GM19023 (cell line): ENCODE results near the gene FHIT.
A peak's percentile ranks its signal among the peaks of the same experiment; 100 is the strongest.
"Not testable (repeated sequence)": the region's sequence is repeated elsewhere in the genome, so short reads cannot be mapped to it uniquely, and the experiment has no call there.

Experiments used
- ATAC-seq: cut with Tn5 transposase; IDR thresholded peaks from one replicate; pipeline ENCODE4 v1.9.1; 2021; ENCODE audit warnings: mild to moderate bottlenecking, moderate library complexity; ENCODE audit not compliant: unreplicated experiment

The FHIT gene

GRCh38 chr3:61227799-61228198, 23.5 kb downstream of the FHIT start:
- ATAC-seq, result no peak

DNA sequence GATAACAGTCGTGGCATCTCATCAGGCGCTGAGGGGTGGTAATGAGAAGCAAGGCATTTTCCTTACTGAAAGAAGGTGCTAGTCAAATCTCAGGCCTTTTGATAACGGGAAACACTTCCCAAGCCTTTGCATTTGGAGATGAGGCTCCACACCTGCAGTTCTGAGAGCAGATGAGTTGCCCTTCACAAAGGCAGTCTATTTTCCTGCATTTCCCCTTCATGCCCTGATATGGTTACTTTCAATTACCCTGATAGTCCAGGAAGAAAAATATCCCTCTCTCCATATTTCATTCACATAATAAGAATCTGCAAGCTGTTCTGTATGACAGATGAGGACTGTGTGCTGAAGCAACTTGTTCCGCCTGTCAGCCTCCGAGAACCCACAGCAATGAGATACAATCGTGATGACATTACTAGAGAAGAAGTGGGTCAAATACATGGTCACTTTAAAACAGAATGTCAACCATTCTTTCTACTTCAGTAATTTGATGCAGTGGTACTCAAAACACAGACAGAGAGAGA, 25.0 kb downstream of the FHIT start:
- ATAC-seq, result no peak

- no peak for ATAC-seq
Measured at GRCh38 chr3:61224823-61225222, 26.4 kb downstream of the FHIT start.

DNA sequence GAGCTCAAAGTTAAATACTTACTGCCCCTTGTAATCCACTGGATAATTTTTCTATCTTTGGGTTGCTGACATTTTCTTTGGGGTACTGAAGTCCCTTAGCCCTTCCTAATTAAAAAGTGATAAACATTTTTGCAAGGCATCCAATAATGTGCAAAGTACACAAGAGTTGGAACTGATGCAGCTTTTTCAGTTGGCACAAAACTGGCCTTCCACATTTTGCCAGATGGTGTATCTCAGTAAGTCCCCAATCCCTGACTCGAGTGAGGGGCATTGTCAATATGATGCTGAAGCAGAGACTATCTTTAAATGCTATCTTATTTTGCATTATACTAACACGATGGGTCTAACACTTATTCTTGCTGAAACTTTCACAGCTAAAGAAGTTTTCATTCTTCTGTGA, 27.8 kb downstream of the FHIT start:
- no peak for ATAC-seq

- ATAC-seq, result no peak
Measured at GRCh38 chr3:61222467-61222866, 28.8 kb downstream of the FHIT start.

GRCh38 chr3:61221759-61222362, 29.4 kb downstream of the FHIT start:
- ATAC-seq, result no peak

DNA sequence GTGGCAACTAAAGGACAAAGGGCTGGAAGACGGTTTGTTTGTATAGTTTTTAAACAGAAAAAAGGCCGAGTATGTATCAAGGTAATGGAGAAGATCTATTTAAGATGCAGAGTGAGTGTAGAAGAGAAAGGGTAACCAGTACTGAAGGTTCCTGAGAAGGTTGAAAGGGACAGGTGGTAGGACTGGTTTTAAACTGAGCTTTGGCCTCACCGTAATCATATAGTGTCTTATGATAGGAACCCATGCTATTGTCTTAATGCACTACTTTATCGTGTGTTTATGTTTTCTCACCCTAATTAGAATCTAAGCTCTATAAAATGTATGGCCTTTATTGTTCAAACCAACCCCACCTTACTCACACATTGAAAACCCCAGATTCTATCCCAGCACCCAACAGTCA, 32.7 kb downstream of the FHIT start:
- no peak for ATAC-seq

GRCh38 chr3:61216171-61216570, 35.1 kb downstream of the FHIT start:
- not testable (repeated sequence) for ATAC-seq

- ATAC-seq, result no peak
Measured at GRCh38 chr3:61202086-61202485, 49.2 kb downstream of the FHIT start.

- no peak for ATAC-seq
Measured at GRCh38 chr3:61201071-61201470, 50.2 kb downstream of the FHIT start.

GRCh38 chr3:61200270-61200669, 51.0 kb downstream of the FHIT start:
- no peak for ATAC-seq

DNA sequence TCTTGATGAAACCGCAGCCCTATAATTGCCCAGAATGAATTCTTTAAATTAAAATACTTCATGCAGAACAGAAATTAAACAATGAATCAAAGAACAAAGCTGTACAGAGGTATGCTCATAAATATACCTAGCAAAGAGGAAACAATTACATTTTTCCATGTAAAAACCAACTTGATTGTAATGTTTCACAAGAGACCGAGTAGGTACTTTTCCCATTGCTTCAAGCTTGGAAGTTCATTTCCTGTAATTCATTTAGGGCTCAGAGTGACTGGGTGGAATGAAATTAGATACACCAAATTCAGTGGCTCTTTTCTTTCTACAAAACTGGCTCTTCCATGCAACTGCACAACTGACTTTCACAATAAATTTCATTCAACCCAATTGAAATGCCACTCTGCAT, 51.4 kb downstream of the FHIT start:
- no peak for ATAC-seq

DNA sequence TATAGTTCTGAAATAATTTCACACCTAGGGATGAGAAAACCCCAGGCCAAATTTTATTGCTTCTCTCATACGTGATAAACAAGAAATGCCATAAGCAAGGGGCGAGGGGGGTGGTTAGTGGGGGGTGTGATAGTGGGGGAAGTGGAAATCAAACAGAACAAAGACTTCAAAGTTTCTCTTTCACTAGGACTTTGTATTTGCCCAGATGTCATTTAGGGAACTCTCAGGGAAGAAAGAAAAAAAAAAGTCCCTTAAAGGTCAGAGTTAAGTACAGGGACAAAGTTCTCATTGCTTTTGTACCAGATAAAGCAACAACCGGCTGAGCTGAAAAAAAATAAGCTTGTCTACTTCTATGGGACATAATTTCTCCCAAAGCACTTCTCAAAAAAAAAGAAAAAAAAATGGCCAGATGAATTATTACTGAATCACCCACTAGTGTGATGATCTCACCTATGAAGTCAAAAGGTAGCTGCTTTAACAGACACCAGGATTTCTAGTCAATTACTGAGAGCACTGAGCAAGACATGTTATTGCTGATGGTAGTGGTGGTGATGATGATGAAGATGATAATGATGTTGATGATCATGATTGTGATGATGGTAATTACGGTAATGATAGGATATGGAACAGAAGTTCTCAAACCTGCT, 56.2 kb downstream of the FHIT start:
- ATAC-seq, result no peak

DNA sequence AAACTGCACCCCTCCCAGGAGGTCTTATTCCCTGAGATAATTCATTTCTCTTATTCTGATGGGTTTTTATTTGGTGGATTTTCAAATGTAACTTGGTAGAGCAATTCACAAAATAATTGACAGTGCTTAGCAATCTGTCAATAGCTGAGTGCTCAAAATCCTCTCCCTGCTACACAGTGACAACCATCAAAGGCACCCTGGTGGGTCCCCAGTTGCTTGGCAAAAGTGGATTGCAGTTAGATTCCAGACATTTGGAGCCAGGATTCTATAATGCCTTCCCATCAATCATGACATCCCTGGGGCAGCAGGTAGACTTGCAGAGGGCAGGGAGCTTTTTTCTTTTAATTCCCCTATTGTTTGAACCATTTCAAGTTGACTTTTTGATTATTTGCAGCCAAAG, 59.0 kb downstream of the FHIT start:
- no peak for ATAC-seq

DNA sequence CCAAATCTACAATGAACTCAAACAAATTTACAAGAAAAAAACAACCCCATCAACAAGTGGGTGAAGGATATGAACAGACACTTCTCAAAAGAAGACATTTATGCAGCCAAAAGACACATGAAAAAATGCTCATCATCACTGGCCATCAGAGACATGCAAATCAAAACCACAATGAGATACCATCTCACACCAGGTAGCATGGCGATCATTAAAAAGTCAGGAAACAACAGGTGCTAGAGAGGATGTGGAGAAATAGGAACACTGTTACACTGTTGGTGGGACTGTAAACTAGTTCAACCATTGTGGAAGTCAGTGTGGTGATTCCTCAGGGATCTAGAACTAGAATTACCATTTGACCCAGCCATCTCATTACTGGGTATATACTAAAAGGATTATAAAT, 61.0 kb downstream of the FHIT start:
- not testable (repeated sequence) for ATAC-seq

GRCh38 chr3:61186030-61186429, 65.2 kb downstream of the FHIT start:
- ATAC-seq, result no peak

GRCh38 chr3:61184956-61185355, 66.3 kb downstream of the FHIT start:
- ATAC-seq, result no peak

DNA sequence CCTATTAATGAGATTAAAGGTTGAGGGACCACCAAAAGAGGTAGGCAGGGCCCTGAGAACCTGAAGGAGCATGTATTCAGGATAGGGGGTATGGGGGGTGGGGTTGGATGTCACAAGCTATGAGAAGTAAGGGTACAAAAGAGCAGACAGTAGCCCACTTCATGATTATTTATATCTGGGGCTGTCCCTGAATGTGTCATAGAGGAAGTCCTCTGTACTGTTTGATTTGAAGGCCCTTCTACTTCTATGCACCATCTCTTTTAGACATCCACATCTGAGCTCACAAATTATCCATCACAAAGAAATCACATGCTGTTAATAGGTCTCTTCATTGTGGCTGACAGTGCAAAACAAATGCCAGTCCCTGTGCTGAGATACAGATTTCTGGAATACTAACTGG, 68.6 kb downstream of the FHIT start:
- peak; percentile 42 for ATAC-seq

- peak; percentile 92 for ATAC-seq
Measured at GRCh38 chr3:61181874-61182273, 69.4 kb downstream of the FHIT start.

- ATAC-seq, result no peak
Measured at GRCh38 chr3:61180206-61180605, 71.0 kb downstream of the FHIT start.

- ATAC-seq, result no peak
Measured at GRCh38 chr3:61178167-61178566, 73.1 kb downstream of the FHIT start.

- no peak for ATAC-seq
Measured at GRCh38 chr3:61177450-61177849, 73.8 kb downstream of the FHIT start.

DNA sequence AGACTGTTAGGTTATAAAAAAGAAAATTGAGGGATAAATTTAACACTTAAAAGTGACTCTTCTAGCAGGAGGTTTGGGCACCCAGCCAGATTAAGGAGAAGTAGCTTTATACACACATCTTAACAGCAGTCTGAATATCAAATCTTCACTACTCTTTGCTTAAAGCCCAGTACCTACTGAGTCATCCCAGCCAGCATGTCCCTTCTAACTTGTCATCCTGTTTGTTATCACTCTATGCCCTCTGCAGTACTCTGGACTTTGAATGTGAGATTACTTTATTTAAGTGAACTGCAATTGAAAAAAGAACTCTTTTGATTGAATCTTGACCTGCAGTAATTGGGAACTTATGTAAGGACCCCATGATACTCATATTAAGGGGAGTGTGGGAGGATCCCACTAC, 77.6 kb downstream of the FHIT start:
- no peak for ATAC-seq
